ENCODE measurements around the gene ACSM2A.
A peak's percentile ranks its signal among the peaks of the same experiment; 100 is the strongest.
"Not testable (repeated sequence)": the region's sequence is repeated elsewhere in the genome, so short reads cannot be mapped to it uniquely, and the experiment has no call there.

Gene ACSM2A

GRCh38 chr16:20411055-20411454 lies 40.3 kb upstream of the ACSM2A start:
- TF ChIP-seq CTCF (IDR thresholded peaks at IDR 0.05; ENCODE audit: poor library complexity, severe bottlenecking), result no peak
- Histone ChIP-seq H3K36me3 (ENCODE audit: low read depth) (no peaks in the 10 kb centered on the region), H3K4me3 (ENCODE audit: severe bottlenecking) (no peak overlapping the region), H3K4me1 (ENCODE audit: insufficient read depth, poor library complexity, severe bottlenecking) (no peaks in the 10 kb centered on the region), H3K27me3 (ENCODE audit: insufficient read depth, poor library complexity, severe bottlenecking) (no peaks in the 10 kb centered on the region), H3K9me3 (ENCODE audit: severe bottlenecking) (no peaks in the 10 kb centered on the region), H3K27ac (ENCODE audit: poor library complexity, severe bottlenecking) (no peak overlapping the region)
- ATAC-seq (ENCODE audit: low read depth), result no peak
- no peak for DNase-seq (ENCODE audit: low spot score)

- H3K9me3 ChIP-seq (ENCODE audit: severe bottlenecking), result no peaks in the 10 kb centered on the region
- no peaks in the 10 kb centered on the region for H3K36me3 ChIP-seq (ENCODE audit: low read depth)
- H3K27me3 ChIP-seq (ENCODE audit: insufficient read depth, poor library complexity, severe bottlenecking), result no peaks in the 10 kb centered on the region
- no peak overlapping the region for H3K27ac ChIP-seq (ENCODE audit: poor library complexity, severe bottlenecking)
- TF ChIP-seq CTCF (IDR thresholded peaks at IDR 0.05; ENCODE audit: poor library complexity, severe bottlenecking), result no peak
- DNase-seq (ENCODE audit: low spot score) (no peak), ATAC-seq (ENCODE audit: low read depth) (peak; percentile 40; the same call in 1 of the 3 replicates)
- H3K4me1 ChIP-seq (ENCODE audit: insufficient read depth, poor library complexity, severe bottlenecking), result no peaks in the 10 kb centered on the region
- no peak overlapping the region for H3K4me3 ChIP-seq (ENCODE audit: severe bottlenecking)
Observed at GRCh38 chr16:20415541-20415940, 35.8 kb upstream of the ACSM2A start.

GRCh38 chr16:20419093-20419492 lies 32.2 kb upstream of the ACSM2A start:
- not testable (repeated sequence) for H3K27me3 ChIP-seq (ENCODE audit: insufficient read depth, poor library complexity, severe bottlenecking); ATAC-seq (ENCODE audit: low read depth); H3K36me3 ChIP-seq (ENCODE audit: low read depth); H3K27ac ChIP-seq (ENCODE audit: poor library complexity, severe bottlenecking); H3K4me1 ChIP-seq (ENCODE audit: insufficient read depth, poor library complexity, severe bottlenecking); H3K4me3 ChIP-seq (ENCODE audit: severe bottlenecking); DNase-seq (ENCODE audit: low spot score); H3K9me3 ChIP-seq (ENCODE audit: severe bottlenecking)

- not testable (repeated sequence) for H3K27ac ChIP-seq (ENCODE audit: poor library complexity, severe bottlenecking); ATAC-seq (ENCODE audit: low read depth); H3K4me3 ChIP-seq (ENCODE audit: severe bottlenecking)
Observed at GRCh38 chr16:20421748-20422147, 29.6 kb upstream of the ACSM2A start.

GRCh38 chr16:20423772-20424128 lies 27.6 kb upstream of the ACSM2A start:
- DNase-seq (ENCODE audit: low spot score); H3K4me3 ChIP-seq (ENCODE audit: severe bottlenecking): not testable (repeated sequence)

More at GRCh38 chr16:20421748-20422147, 29.6 kb upstream of the ACSM2A start:
- not testable (repeated sequence) for H3K9me3 ChIP-seq (ENCODE audit: severe bottlenecking); H3K4me1 ChIP-seq (ENCODE audit: insufficient read depth, poor library complexity, severe bottlenecking); DNase-seq (ENCODE audit: low spot score); H3K27me3 ChIP-seq (ENCODE audit: insufficient read depth, poor library complexity, severe bottlenecking); H3K36me3 ChIP-seq (ENCODE audit: low read depth)

GRCh38 chr16:20424129-20424866 lies 27.0 kb upstream of the ACSM2A start:
- no peaks in the 10 kb centered on the region for H3K9me3 ChIP-seq (ENCODE audit: severe bottlenecking)
- TF ChIP-seq CTCF (IDR thresholded peaks at IDR 0.05; ENCODE audit: poor library complexity, severe bottlenecking), result no peak
- no peaks in the 10 kb centered on the region for H3K27me3 ChIP-seq (ENCODE audit: insufficient read depth, poor library complexity, severe bottlenecking)
- no peaks in the 10 kb centered on the region for H3K4me1 ChIP-seq (ENCODE audit: insufficient read depth, poor library complexity, severe bottlenecking)
- DNase-seq (ENCODE audit: low spot score), result no peak
- H3K27ac ChIP-seq (ENCODE audit: poor library complexity, severe bottlenecking), result no peak overlapping the region
- H3K36me3 ChIP-seq (ENCODE audit: low read depth), result no peaks in the 10 kb centered on the region
- ATAC-seq (ENCODE audit: low read depth), result no peak
- H3K4me3 ChIP-seq (ENCODE audit: severe bottlenecking), result no peak overlapping the region

More at GRCh38 chr16:20423772-20424128, 27.6 kb upstream of the ACSM2A start:
- H3K9me3 ChIP-seq (ENCODE audit: severe bottlenecking); H3K27ac ChIP-seq (ENCODE audit: poor library complexity, severe bottlenecking); H3K4me1 ChIP-seq (ENCODE audit: insufficient read depth, poor library complexity, severe bottlenecking); H3K27me3 ChIP-seq (ENCODE audit: insufficient read depth, poor library complexity, severe bottlenecking); H3K36me3 ChIP-seq (ENCODE audit: low read depth); ATAC-seq (ENCODE audit: low read depth): not testable (repeated sequence)

GRCh38 chr16:20427401-20427797 lies 23.9 kb upstream of the ACSM2A start:
- not testable (repeated sequence) for H3K27ac ChIP-seq (ENCODE audit: poor library complexity, severe bottlenecking); H3K27me3 ChIP-seq (ENCODE audit: insufficient read depth, poor library complexity, severe bottlenecking); H3K9me3 ChIP-seq (ENCODE audit: severe bottlenecking); H3K4me3 ChIP-seq (ENCODE audit: severe bottlenecking); H3K36me3 ChIP-seq (ENCODE audit: low read depth); H3K4me1 ChIP-seq (ENCODE audit: insufficient read depth, poor library complexity, severe bottlenecking); DNase-seq (ENCODE audit: low spot score)
- peak; percentile 40; the same call in 1 of the 3 replicates for ATAC-seq (ENCODE audit: low read depth)

- H3K4me3 ChIP-seq (ENCODE audit: severe bottlenecking); H3K36me3 ChIP-seq (ENCODE audit: low read depth); H3K9me3 ChIP-seq (ENCODE audit: severe bottlenecking); H3K27me3 ChIP-seq (ENCODE audit: insufficient read depth, poor library complexity, severe bottlenecking); H3K27ac ChIP-seq (ENCODE audit: poor library complexity, severe bottlenecking); ATAC-seq (ENCODE audit: low read depth); DNase-seq (ENCODE audit: low spot score); H3K4me1 ChIP-seq (ENCODE audit: insufficient read depth, poor library complexity, severe bottlenecking): not testable (repeated sequence)
Observed at GRCh38 chr16:20429499-20429898, 21.8 kb upstream of the ACSM2A start.

GRCh38 chr16:20430480-20430879 lies 20.8 kb upstream of the ACSM2A start:
- not testable (repeated sequence) for ATAC-seq (ENCODE audit: low read depth); H3K4me1 ChIP-seq (ENCODE audit: insufficient read depth, poor library complexity, severe bottlenecking); H3K9me3 ChIP-seq (ENCODE audit: severe bottlenecking); H3K27ac ChIP-seq (ENCODE audit: poor library complexity, severe bottlenecking); H3K27me3 ChIP-seq (ENCODE audit: insufficient read depth, poor library complexity, severe bottlenecking); DNase-seq (ENCODE audit: low spot score); H3K4me3 ChIP-seq (ENCODE audit: severe bottlenecking); H3K36me3 ChIP-seq (ENCODE audit: low read depth)

All from RWPE2 (cell line).